GM18873 (cell line): ENCODE data around the gene NAA60.
"Not testable (repeated sequence)": the region's sequence is repeated elsewhere in the genome, so short reads cannot be mapped to it uniquely, and the experiment has no call there.

ENCODE experiments used
- ATAC-seq: cut with Tn5 transposase; IDR thresholded peaks from one replicate; pipeline ENCODE4 v1.9.1; 2021; ENCODE audit warnings: mild to moderate bottlenecking, moderate library complexity, moderate number of reproducible peaks; ENCODE audit not compliant: unreplicated experiment, low FRiP score

NAA60 gene

GRCh38 chr16:3460585-3460984 is 17.1 kb downstream of the NAA60 start:
- no peak for ATAC-seq

GRCh38 chr16:3461151-3461550 is 17.7 kb downstream of the NAA60 start:
- no peak for ATAC-seq

- ATAC-seq: no peak
These were observed 21.8 kb downstream of the NAA60 start for GRCh38 chr16:3465301-3465700.

- ATAC-seq: no peak
These were observed 22.6 kb downstream of the NAA60 start for GRCh38 chr16:3465911-3466584.

- ATAC-seq: no peak
These were observed 23.7 kb downstream of the NAA60 start for GRCh38 chr16:3467182-3467581.

- no peak for ATAC-seq
These were observed 24.4 kb downstream of the NAA60 start for GRCh38 chr16:3467921-3468320.

GRCh38 chr16:3468501-3468900 is 25.0 kb downstream of the NAA60 start:
- ATAC-seq: no peak

- no peak for ATAC-seq
These were observed 26.3 kb downstream of the NAA60 start for GRCh38 chr16:3469736-3470135.

GRCh38 chr16:3470723-3471122 is 27.2 kb downstream of the NAA60 start:
- no peak for ATAC-seq

- no peak for ATAC-seq
These were observed 28.2 kb downstream of the NAA60 start for GRCh38 chr16:3471518-3472176.

GRCh38 chr16:3472878-3473595 is 29.6 kb downstream of the NAA60 start:
- ATAC-seq: no peak

GRCh38 chr16:3473596-3473943 is 30.1 kb downstream of the NAA60 start:
- ATAC-seq: not testable (repeated sequence)

- no peak for ATAC-seq
These were observed 30.8 kb downstream of the NAA60 start for GRCh38 chr16:3474136-3474779.

GRCh38 chr16:3474870-3475269 is 31.4 kb downstream of the NAA60 start:
- ATAC-seq: not testable (repeated sequence)

GRCh38 chr16:3475604-3476375 is 32.3 kb downstream of the NAA60 start:
- ATAC-seq: no peak

GRCh38 chr16:3476409-3476808 is 32.9 kb downstream of the NAA60 start:
- no peak for ATAC-seq

- no peak for ATAC-seq
These were observed 34.9 kb downstream of the NAA60 start for GRCh38 chr16:3478242-3478925.

GRCh38 chr16:3479654-3480216 is 36.3 kb downstream of the NAA60 start:
- ATAC-seq: no peak

- ATAC-seq: no peak
These were observed 37.6 kb downstream of the NAA60 start for GRCh38 chr16:3480901-3481695.
